HEK293 (cell line): Measurements from ENCODE around the gene NID1.

Source experiments
- BCL11A ChIP-seq: fragments of 450-650 bp; formaldehyde crosslinking; IDR thresholded peaks from 2 replicates; pipeline ENCODE4 v1.5.1; 2016; ENCODE audit warnings: low read depth, missing biosample characterization, missing genetic modification characterization
- CTCF ChIP-seq: fragments of 450-650 bp; formaldehyde crosslinking; IDR thresholded peaks from 2 replicates; pipeline ENCODE4 v1.5.1; 2016; ENCODE audit warnings: missing biosample characterization, missing genetic modification characterization
- YY1 ChIP-seq: fragments of 450-650 bp; formaldehyde crosslinking; IDR thresholded peaks from 2 replicates; pipeline ENCODE4 v1.5.1; 2018; ENCODE audit warnings: missing biosample characterization, missing genetic modification characterization
- ZBTB8A ChIP-seq: fragments of 450-650 bp; formaldehyde crosslinking; IDR thresholded peaks from 2 replicates; pipeline ENCODE4 v1.5.1; 2016; ENCODE audit warnings: missing biosample characterization, missing genetic modification characterization
- ZNF530 ChIP-seq: fragments of 450-650 bp; formaldehyde crosslinking; IDR thresholded peaks from 2 replicates; pipeline ENCODE4 v1.5.1; 2016; ENCODE audit warnings: low read depth, missing biosample characterization, missing genetic modification characterization
- ZNF664 ChIP-seq: fragments of 450-650 bp; formaldehyde crosslinking; IDR thresholded peaks from 2 replicates; pipeline ENCODE4 v1.5.1; 2016; ENCODE audit warnings: missing biosample characterization, missing genetic modification characterization

GRCh38 chr1:236101233-236102200 is 36.6 kb upstream of the NID1 start:
- TF ChIP-seq CTCF (tag by site-specific recombination), result no peak
- no peak for TF ChIP-seq YY1
- no peak for TF ChIP-seq ZNF664 (tag by site-specific recombination)
- no peak for TF ChIP-seq BCL11A (tag by site-specific recombination)
- TF ChIP-seq ZNF530 (tag by site-specific recombination), result no peak
- no peak for TF ChIP-seq ZBTB8A (tag by site-specific recombination)
